WERI-Rb-1 (cell line): ENCODE results near the gene CPLX3.

Experiments
- DNase-seq: peaks from one replicate; pipeline ENCODE4 v3.0.0-alpha.2; 2020
- H3K27ac ChIP-seq: fragments of 250-450 bp; sonication (Bioruptor Pico); 2 replicates; pipeline ENCODE4 v1.5.1; 2020; ENCODE audit warnings: mild to moderate bottlenecking, moderate library complexity
- H3K27me3 ChIP-seq: fragments of 250-450 bp; sonication (Bioruptor Pico); 2 replicates; pipeline ENCODE4 v1.5.1; 2021; ENCODE audit warnings: mild to moderate bottlenecking, low read depth, moderate library complexity; ENCODE audit not compliant: insufficient read depth, severe bottlenecking
- H3K36me3 ChIP-seq: fragments of 250-450 bp; sonication (Bioruptor Pico); 2 replicates; pipeline ENCODE4 v1.5.1; 2020; ENCODE audit warnings: mild to moderate bottlenecking, moderate library complexity
- H3K4me3 ChIP-seq: 2 replicates; pipeline ENCODE4 v1.5.1; 2011; ENCODE audit warnings: low read depth, mild to moderate bottlenecking, control low read depth, low read length
- H3K9me3 ChIP-seq: fragments of 250-450 bp; sonication (Bioruptor Pico); 2 replicates; pipeline ENCODE4 v1.5.1; 2021; ENCODE audit warnings: mild to moderate bottlenecking, moderate library complexity; ENCODE audit not compliant: severe bottlenecking
- TF ChIP-seq, protein P1 (sequence below): IDR thresholded peaks from 2 replicates; pipeline ENCODE4 v1.5.1; 2011; ENCODE audit warnings: low read depth, mild to moderate bottlenecking, control low read depth, inconsistent platforms, low read length

Gene CPLX3

DNA sequence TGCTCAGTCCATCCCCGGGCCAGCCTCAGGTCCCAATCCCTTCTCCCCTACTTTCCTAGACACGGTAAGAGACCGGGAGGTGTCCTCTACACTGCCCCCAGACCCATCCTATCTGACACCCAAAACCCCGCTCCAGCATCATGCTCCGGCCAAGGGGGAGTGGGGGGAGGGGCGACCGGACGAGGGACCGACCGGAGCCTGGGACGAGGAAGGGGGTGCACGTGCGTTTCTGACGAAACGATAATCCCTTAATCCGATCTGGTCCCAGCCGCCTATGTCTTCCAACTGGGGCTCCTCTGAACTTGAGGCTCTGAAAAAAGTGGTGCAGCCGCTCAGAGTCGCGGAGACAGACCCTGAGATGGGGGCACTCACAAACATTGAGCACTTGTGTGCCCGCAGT lies 494 bp downstream of the CPLX3 start:
- no peaks in the 10 kb centered on the region for H3K9me3 ChIP-seq
- peak overlapping the region; percentile 30 for H3K4me3 ChIP-seq
- H3K36me3 ChIP-seq: no peaks in the 10 kb centered on the region
- H3K27ac ChIP-seq: peak overlapping the region; percentile 79
- peak; percentile 87 for DNase-seq
- TF ChIP-seq, protein P1, sequence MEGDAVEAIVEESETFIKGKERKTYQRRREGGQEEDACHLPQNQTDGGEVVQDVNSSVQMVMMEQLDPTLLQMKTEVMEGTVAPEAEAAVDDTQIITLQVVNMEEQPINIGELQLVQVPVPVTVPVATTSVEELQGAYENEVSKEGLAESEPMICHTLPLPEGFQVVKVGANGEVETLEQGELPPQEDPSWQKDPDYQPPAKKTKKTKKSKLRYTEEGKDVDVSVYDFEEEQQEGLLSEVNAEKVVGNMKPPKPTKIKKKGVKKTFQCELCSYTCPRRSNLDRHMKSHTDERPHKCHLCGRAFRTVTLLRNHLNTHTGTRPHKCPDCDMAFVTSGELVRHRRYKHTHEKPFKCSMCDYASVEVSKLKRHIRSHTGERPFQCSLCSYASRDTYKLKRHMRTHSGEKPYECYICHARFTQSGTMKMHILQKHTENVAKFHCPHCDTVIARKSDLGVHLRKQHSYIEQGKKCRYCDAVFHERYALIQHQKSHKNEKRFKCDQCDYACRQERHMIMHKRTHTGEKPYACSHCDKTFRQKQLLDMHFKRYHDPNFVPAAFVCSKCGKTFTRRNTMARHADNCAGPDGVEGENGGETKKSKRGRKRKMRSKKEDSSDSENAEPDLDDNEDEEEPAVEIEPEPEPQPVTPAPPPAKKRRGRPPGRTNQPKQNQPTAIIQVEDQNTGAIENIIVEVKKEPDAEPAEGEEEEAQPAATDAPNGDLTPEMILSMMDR: no peak
- H3K27me3 ChIP-seq: no peaks in the 10 kb centered on the region

DNA sequence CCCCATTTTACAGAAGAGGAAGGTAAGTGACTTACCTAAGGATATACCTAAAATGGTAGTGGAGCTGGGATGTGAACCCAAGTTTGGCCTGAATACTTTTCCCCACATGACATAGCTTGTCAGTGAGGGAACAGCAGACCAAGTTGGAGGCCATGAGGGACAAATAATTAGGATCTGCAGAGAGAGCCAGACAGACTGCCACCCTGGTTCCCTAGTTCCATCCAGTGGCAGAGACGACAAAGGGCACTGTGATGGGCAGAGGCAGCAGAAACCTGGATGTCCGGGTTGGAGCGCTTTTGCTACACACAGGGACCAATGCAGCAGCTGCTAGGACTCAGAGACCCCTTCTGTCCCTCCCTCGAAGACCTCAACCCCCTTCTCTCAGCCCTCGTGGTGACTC lies 1.2 kb downstream of the CPLX3 start:
- H3K9me3 ChIP-seq: no peaks in the 10 kb centered on the region
- peak overlapping the region; percentile 79 for H3K27ac ChIP-seq
- no peaks in the 10 kb centered on the region for H3K27me3 ChIP-seq
- no peaks in the 10 kb centered on the region for H3K36me3 ChIP-seq
- H3K4me3 ChIP-seq: peak overlapping the region; percentile 30
- no peak for DNase-seq
- TF ChIP-seq, protein P1: peak; percentile 22

DNA sequence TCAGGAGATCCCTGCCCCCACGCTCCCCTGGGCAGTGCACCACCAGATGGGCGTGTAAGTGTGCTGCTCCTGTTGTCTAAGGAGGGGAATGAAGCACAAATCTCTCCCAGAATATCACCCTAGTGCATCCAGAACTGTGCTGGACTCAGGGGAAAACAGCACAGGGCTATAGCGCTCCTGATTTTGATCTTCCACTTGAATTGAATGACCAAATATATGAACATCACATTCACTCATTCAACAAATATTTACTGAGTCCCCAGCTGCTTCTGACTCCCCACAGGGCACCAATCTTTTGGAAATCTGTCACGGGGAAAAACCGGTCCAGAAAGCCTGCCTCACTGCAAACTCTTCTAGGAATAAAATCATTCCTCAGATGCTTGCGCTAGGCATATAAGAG lies 2.4 kb downstream of the CPLX3 start:
- H3K27me3 ChIP-seq: no peaks in the 10 kb centered on the region
- H3K4me3 ChIP-seq: no peak overlapping the region
- peak overlapping the region; percentile 79 for H3K27ac ChIP-seq
- H3K36me3 ChIP-seq: no peaks in the 10 kb centered on the region
- DNase-seq: peak; percentile 66
- no peaks in the 10 kb centered on the region for H3K9me3 ChIP-seq
- TF ChIP-seq, protein P1: no peak

DNA sequence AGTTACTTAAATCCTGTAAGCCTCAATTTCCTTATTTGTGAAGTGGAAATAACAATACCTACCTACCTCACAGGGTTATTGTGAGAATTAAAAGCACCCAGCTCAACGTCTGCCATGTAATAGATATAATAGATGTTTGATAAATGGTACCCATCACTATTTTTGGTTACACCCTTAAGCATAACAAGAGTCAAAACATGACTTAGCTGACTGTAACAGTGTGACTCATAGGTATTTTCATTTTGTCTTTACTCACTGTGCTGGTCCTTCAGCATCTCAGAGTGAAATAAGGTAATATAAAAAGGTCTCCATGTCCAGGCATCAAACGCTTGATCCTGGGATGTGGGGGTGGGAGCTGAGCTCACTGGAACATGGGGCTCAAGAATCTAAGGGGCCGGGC lies 3.1 kb downstream of the CPLX3 start:
- Histone ChIP-seq H3K36me3 (no peaks in the 10 kb centered on the region), H3K9me3 (no peaks in the 10 kb centered on the region), H3K27ac (no peak overlapping the region), H3K4me3 (no peak overlapping the region), H3K27me3 (no peaks in the 10 kb centered on the region)
- no peak for DNase-seq
- TF ChIP-seq, protein P1: no peak

DNA sequence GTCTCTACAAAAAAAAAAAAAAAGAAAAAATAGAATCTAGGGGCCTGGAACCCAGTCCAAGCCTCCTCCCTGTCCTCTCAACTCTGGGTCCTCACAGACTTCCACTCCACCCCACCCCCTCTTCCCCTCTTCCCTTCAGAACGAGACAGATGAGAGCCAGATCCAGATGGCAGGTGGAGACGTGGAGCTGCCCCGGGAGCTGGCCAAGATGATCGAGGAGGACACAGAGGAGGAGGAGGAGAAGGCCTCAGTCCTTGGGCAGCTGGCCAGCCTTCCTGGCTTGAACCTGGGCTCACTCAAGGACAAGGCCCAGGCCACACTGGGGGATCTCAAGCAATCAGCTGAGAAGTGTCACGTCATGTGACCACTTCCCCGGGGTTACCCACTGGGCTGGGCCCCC lies 3.6 kb downstream of the CPLX3 start:
- TF ChIP-seq, protein P1: no peak
- Histone ChIP-seq H3K27me3 (no peaks in the 10 kb centered on the region), H3K4me3 (no peak overlapping the region), H3K27ac (peak overlapping the region; percentile 25; the same call in 1 of the 2 replicates), H3K36me3 (peaks cover 1% of the 10 kb centered on the region; the same call in 1 of the 2 replicates), H3K9me3 (no peaks in the 10 kb centered on the region)
- peak; percentile 66 for DNase-seq

DNA sequence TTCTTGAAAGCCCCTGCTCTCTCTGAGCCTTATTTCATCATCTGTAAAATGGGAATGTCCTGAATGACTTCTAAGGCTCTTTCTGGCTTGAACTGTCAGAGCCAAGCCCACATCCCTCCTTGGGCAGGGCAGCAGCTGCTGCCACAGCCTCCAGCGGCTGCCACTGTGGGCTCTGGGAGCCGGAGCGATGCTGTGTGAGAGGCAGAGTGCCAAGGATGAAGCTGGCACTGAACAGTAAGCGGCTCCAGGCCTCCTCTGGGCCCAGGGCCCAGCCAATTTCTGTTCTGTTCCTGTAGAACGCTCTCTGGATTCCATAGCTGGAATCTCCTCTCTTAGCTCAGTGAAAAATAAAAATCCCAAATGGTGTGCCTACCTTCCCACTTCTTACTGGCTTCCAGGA lies 4.4 kb downstream of the CPLX3 start:
- Histone ChIP-seq H3K36me3 (peaks cover 8% of the 10 kb centered on the region), H3K27me3 (no peaks in the 10 kb centered on the region), H3K9me3 (no peaks in the 10 kb centered on the region), H3K27ac (no peak overlapping the region; the same call in 1 of the 2 replicates), H3K4me3 (no peak overlapping the region)
- TF ChIP-seq, protein P1: no peak
- DNase-seq: no peak
